NCI-H2196 (cell line): ENCODE data around the gene BMPR1A.
"Not testable (repeated sequence)": the region's sequence is repeated elsewhere in the genome, so short reads cannot be mapped to it uniquely, and the experiment has no call there.

Experiments used
- DNase-seq: peaks from one replicate; lab custom pipeline; 2025; ENCODE audit not compliant: unreplicated experiment; lab: John Stamatoyannopoulos, UW

The BMPR1A gene

DNA sequence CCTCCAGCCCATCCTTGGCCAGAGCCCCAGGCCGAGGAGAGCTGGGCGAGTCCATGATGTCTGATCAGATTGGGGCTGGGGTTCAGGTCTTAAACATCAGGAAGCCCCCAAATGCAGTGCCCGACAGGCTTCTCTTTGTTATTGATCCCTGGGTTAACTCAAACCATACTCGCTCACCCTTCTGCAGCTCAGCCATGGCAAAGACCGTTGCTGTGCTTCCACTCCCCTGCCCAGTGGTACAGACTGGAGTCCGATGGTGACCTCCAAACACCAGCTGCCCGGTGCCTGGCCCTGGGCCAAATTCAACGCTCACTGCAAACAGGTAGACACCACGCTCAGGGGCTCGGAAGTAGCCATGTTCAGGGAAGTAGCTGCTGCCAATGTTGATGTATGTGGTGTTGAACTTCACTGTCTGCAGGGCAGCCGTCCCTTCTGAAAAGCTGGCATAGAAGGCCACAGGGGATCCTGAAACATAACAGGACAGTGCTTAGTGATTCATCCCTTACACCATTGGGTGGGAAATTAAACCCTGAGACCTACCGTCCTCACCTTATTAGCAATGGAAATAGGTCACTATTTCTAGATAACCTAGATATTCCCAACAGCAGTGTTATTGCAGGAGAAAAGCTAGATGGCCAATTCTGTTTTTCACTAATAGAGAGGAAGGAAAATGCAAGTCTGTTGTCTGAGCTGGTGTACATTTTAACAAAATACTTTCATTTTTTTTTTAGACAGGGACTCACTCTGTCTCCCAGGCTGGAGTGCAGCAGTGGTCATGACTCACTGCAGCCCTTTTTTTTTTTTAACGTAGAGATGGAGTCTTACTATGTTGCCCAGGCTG is 180.5 kb downstream of the BMPR1A start:
- DNase-seq, result no peak

DNA sequence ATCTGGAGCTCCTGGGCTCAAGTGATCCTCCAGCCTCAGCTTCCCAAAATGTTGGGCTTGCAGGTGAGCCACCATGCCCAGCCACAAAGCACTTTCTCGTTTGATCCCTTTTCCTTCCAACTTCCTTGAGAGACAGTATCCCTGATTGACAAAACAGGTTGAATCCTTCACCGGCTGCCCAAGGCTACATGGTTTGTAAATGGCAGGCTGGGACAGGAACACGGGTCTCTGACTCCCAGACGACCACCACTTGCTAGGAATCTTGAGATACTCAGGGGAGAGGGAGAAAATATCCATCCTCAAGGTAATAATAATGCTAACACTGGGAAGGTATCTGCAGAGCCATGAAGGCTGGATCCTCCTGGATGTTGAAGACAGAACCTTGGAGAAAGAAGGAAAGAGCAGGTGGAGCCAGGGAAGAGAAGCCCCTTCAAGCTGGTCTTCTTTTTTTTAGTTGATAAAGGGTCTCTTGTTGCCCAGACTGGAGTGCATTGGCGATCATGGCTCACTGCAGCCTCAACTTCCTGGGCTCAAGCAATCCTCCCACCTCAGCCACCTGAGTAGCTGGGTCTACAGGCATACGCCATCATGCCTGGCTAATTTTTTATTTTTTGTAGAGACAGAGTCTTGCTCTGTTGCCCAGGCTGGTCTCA is 181.2 kb downstream of the BMPR1A start:
- DNase-seq, result no peak

- no peak for DNase-seq
Measured at GRCh38 chr10:86938260-86938659, 181.8 kb downstream of the BMPR1A start.

- DNase-seq, result not testable (repeated sequence)
Measured at GRCh38 chr10:86940076-86940475, 183.7 kb downstream of the BMPR1A start.

GRCh38 chr10:86940677-86941076 is 184.3 kb downstream of the BMPR1A start:
- no peak for DNase-seq

- DNase-seq, result no peak
Measured at GRCh38 chr10:86941426-86941825, 185.0 kb downstream of the BMPR1A start.

DNA sequence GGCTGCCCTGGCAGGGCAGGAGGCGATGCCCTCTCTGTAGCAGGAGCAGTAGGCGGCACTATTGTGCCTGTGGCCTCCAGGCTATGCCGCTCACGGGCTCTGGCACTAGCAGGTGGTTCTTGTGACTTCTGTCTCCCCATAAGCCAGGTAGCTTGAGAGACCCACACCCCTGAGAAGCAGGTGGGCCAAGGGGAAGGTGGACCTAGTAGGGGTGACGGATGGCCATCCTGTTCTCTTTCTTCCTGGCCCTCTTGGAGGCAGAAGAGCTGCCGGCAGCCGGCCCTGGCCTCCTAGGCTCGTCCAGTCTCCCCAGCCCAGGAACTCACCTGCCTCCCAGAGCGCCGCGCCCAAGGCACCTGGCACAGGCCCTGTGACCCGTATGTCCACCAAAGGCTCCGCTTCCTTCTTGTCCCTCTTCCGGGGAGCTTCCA is 185.6 kb downstream of the BMPR1A start:
- no peak for DNase-seq

GRCh38 chr10:86942441-86943315 is 186.3 kb downstream of the BMPR1A start:
- DNase-seq, result no peak

- DNase-seq, result no peak
Measured at GRCh38 chr10:86943316-86944030, 187.1 kb downstream of the BMPR1A start.

DNA sequence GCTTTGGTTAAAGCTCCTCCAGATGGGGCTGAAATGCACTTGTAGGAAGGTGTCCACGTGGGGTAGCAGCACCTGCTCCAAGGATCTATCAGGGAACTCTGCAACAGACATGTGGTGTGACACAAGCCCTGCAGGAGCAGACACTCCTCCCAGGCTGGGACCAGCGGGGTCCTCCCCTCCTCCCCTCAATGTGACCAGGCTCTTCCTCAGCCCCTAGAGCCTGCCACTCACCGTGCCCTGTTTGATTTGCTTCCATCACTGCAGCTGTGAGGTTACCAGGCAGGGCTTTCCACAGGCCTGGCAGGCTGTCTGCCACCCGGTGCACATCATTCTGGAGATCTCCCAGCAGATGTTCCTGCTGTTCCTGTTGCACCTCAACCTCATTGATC is 187.6 kb downstream of the BMPR1A start:
- DNase-seq, result no peak

GRCh38 chr10:86944471-86944870 is 188.1 kb downstream of the BMPR1A start:
- DNase-seq, result no peak

- DNase-seq, result no peak
Measured at GRCh38 chr10:86944907-86945306, 188.5 kb downstream of the BMPR1A start.

GRCh38 chr10:86945361-86946212 is 189.2 kb downstream of the BMPR1A start:
- no peak for DNase-seq

GRCh38 chr10:86946213-86947155 is 190.1 kb downstream of the BMPR1A start:
- DNase-seq, result peak; percentile 41

DNA sequence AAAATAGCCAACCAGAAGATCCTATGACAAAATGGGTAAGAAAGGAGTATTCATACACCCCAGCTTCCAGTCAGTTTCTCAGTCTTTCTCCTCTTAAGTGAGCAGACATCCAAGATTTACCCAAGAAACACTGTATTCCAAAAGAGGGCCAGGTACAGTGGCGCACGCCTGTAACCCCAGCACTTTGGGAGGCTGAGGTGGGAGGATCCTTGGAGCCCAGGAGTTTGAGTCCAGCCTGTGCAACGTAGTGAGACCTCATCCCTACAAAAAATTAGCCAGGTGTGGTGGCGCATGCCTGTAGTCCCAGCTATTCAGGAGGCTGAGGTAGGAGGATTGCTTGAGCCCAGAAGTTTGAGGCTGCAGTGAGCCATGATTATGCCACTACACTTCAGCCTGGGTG is 191.4 kb downstream of the BMPR1A start:
- not testable (repeated sequence) for DNase-seq

- DNase-seq, result no peak
Measured at GRCh38 chr10:86950349-86950748, 193.9 kb downstream of the BMPR1A start.

DNA sequence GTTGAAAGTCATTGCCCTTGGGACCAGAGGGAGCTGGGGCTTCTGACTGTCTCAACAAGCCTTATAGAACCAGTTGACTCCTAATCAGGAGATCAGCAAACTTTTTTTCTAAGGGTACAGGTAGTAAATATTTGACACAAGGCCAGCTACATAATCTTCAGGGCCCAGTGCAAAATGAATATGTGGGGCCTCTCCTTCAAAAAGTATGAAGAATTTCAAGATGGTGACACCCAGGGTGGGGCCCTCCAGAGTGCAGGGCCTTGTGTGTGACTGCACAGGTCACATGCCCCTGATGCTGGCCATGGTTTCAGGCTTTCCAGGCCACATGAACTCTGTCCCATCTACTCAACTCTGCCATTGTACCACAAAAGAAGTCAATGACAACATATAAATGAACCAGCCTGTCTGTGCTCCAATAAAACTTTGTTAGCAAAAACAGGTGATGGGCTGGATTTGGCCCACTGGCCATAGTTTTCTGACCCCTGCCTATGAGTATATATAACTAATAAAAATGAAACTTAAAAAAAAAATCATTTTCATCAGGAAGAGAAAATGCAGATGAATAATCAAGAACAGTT is 194.9 kb downstream of the BMPR1A start:
- no peak for DNase-seq

DNA sequence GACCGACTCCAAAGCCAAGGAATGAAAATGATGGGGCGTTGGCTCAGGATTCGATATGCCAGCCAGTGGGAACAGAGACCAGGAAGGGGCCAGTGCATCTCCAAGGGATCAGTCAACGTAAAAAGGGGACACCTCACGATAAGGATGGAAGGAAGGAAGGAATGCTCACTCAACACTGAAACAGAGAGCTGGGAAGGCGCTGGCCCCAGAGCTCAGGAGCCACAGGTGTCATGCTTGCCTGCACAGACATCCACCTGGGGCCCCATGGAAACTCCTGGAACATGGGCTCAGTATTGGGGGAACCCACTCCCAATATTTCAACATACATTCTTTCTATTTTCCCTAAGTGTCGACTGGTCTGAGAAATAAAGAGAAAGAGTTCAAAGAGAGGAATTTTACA is 195.7 kb downstream of the BMPR1A start:
- DNase-seq, result no peak
